NCI-H69 (cell line): ENCODE measurements around the gene KIF16B.

ENCODE experiments used
- DNase-seq: peaks from one replicate; lab custom pipeline; 2025; lab: John Stamatoyannopoulos, UW

Gene KIF16B

GRCh38 chr20:16428112-16428511, 145.1 kb downstream of the KIF16B start:
- DNase-seq: no peak

DNA sequence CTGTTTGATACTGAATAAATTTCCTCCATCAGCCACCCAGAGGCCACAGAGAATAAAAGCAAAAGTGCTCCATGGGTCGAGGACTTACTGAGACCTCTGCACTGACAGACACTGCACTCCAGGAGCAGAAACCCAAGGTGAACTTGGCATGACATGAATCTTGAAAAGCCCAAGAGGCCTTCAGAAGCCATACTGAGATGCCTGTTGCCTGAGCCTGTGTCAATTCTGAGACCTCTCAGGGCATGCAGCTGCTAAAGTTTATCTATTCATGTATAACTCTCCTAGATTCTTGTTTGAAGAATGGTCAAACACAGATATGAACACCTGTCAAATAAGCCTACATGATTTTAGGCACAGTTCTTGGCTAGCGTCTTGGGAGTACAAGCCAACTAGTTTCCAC, 145.7 kb downstream of the KIF16B start:
- DNase-seq: no peak

- no peak for DNase-seq
These were observed 148.5 kb downstream of the KIF16B start for GRCh38 chr20:16424780-16425179.

DNA sequence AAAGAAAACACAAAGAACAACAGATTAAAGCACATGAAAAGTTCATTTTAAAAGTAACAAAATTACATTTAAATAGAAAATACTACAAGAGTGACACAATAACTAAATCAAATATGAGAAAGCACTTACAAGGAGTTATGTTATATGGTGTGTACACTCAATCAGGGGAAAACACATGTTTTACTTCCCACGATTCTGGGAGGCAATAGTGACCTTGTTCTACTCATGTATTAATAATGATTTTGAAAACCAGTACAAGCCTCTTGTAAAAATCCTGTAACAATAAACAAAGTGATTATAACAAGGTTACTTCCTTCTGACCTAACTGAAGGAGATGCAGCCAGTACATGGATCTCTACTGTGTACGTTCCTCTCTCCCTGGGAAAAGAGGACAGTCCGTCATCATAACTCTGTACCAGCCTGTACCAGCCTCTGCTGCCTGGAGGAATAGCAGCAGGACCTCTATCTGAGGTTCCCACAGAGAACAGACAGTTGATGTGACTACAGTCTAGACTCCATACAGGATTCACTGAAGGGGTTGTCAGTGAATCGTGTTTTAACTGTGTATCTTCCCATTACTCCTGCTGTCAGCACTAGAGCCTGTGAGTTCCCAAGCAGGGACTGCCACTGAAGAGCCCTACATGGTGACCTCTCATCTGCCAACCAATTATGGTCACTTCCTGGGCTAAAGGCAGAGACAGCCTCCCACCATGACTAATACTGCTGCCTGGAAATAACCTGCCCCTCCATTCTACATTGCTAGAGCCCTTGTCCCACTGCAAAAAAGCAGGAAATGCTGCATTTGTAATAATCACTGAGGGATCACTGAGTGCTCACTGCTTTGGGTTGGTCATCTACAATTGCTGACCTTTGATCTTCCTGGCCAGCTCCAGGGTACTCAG, 149.7 kb downstream of the KIF16B start:
- DNase-seq: no peak

GRCh38 chr20:16419138-16419715, 154.0 kb downstream of the KIF16B start:
- no peak for DNase-seq

- no peak for DNase-seq
These were observed 154.6 kb downstream of the KIF16B start for GRCh38 chr20:16418616-16419015.

DNA sequence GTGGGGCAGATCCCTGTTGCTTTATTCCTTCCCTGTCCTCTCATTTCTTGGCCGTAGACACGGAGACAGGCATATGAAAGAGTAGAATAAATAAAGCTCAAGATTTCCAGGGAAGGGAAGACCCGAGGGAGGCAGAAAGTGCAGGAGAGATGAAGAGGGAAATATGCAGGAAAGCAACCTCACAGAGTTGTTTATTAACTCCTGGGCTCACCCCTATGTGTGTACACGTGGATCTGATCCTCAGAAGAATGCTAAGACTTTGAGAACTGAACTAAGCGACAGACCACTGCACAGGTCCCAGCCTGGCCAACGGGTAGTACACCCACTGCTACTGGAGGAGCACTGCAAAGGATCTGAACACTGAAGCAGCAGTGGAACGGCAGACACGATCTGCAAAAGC, 156.2 kb downstream of the KIF16B start:
- no peak for DNase-seq

- DNase-seq: no peak
These were observed 157.9 kb downstream of the KIF16B start for GRCh38 chr20:16415071-16416053.

GRCh38 chr20:16412906-16413305, 160.3 kb downstream of the KIF16B start:
- DNase-seq: no peak

DNA sequence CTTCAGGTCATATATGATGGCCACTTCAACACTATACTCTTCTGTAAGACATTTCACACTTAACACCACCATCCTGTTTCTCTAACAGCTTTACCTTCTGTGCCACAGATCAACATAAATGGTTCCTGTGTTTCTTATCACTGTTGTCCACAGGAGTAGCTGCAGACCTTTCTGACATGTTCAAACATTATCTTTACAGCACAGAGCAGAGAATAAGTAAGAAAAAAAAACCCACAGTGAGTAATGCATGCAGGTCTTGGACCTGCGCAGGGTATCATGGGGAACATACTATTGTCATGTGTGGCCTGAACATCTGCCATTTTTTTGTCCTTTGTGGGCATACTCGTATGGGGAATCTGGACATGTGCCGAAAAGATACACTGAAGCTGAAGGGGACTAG, 161.9 kb downstream of the KIF16B start:
- DNase-seq: no peak

DNA sequence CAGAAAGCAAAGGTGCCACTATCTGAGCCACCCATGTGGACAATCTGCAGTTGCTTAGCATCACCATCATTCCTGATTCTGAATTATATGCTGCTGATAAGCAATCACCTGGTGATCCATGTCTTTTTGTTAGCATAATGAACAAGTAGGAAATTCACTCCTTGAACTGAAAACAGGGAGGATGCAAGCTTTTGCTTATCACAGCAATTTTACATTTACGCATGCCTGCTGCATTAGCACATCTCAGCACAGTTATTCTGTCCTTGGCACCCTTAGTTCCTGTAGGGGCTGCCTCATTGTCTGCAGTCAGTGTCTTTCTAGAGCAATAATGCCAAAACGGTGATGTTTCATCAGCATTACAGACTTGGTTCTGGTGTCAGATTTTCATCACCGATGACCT, 162.6 kb downstream of the KIF16B start:
- DNase-seq: no peak

DNA sequence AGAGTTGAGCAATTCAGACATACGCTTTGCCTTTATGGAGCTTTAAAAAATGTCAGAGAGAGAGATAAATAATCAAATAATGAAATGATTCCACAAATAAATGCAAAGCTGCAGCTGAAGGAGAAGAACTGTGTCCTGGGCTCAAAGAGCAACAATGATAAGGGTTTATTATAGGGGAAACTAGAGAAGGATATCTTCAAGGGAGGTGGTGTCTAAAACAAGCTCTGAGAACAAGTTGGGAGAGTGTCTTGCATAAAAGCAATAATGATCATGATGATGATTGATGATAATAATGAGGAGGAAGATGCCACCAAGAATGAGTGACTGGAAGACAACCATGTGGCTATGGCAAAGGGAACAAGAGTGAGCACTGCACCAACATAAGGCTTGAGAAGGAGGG, 164.3 kb downstream of the KIF16B start:
- no peak for DNase-seq

GRCh38 chr20:16407251-16408067, 165.8 kb downstream of the KIF16B start:
- no peak for DNase-seq

DNA sequence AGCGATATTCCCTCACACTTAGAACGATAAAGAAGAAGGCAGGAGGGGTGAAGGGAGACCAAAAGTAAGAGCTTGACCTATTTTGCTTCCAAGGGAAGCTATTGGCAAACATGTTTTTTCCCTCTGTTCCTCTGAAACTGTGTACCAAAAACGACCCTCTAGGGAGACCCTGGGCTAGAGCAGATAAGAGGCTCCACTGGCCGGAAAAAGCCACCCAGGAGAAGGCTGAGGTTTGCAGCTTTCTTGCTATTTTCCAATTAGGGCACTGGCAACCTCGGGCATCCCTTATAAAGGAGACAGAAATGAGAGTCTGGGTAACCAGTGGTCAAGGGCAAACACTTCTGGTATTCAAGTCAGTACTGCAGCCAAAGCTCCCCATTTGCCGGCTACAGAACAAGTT, 168.0 kb downstream of the KIF16B start:
- DNase-seq: no peak

DNA sequence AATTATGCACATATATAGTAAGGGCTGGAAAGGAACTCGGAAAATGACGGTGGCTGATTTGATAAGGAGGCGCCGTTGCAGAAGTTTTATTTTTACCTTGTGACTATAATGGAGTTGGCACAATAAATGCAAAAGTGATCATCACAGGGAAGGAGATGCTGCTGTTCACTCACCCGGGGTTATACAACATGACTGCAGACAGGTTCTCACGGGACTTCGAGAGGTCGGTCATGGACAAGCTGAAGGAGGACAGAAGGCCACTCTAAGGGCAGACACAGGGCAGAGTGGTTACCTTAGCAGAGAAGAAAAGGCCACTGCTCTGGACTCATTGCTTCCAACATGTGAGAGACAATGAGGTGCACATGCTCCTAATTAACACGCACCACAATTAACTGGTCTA, 168.6 kb downstream of the KIF16B start:
- no peak for DNase-seq

- DNase-seq: no peak
These were observed 169.1 kb downstream of the KIF16B start for GRCh38 chr20:16404171-16404570.

DNA sequence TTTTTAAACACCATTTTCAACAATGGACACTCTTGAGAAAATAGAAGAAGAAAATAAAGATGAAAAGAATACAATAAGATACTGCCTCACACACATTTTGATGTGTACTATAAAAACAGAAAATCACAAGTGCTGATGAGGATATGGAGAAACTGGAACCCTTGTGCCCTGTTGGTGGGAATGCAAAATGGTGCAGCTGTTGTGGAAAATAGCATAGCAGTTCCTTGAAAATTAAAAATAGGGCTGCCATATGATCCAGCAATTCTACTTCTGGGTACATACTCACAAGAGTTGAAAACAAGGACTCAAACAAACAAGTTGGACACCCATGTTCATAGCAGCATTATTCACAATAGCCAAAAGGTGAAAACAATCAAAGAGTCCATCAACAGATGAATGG, 173.0 kb downstream of the KIF16B start:
- no peak for DNase-seq

DNA sequence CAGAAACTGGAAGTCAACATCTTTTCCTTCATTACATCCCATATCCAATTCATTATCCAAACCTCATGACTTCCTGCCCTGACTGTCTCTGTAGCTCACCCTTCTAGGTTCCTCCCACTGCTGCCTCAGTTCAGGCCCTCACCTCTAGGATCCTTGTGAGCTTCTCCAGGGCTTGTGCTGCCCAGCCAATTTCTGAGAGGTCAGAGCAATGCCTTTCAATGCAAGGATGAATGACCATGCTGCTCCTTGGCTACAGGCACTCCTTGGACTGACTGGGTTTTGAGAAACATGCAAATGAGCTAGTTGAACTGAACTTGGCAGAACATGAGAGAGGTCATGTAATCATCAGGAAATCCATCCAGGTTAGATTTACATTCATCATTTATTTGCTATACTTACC, 173.4 kb downstream of the KIF16B start:
- DNase-seq: no peak

GRCh38 chr20:16397086-16397485, 176.2 kb downstream of the KIF16B start:
- no peak for DNase-seq

GRCh38 chr20:16395366-16395765, 177.9 kb downstream of the KIF16B start:
- no peak for DNase-seq

DNA sequence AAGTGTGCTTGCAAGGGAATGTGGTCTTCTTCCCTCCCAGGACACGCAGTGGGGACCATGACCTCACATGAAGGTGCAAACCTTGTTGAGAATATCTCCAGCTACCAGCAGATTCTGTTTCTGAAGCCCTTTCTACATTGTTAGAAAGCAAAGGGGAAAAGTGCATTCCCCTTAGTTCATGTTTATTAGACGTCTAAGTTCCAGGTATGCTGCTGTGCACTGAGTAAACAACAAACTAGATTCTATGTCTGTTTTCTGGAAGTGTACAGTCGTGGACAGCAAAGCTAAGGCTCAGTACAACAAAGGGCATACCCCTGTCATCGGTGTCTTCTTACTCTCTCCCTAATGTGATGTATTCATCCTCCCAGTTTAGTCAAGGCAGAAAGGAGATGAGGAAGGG, 178.5 kb downstream of the KIF16B start:
- no peak for DNase-seq

- no peak for DNase-seq
These were observed 179.4 kb downstream of the KIF16B start for GRCh38 chr20:16393836-16394235.
